Glutamatergic neuron (in vitro differentiated cells): Measurements from ENCODE around the gene CX3CL1. TPM values are rescaled to one million over a fixed set of nuclear protein-coding genes. Genes with fewer than 3 reads are reported as not detected.

Experiments used
- DNase-seq: peaks from one replicate; pipeline ENCODE4 v3.0.0; 2022
- H3K27ac Mint-ChIP-seq: one replicate; pipeline ENCODE4 v1.8.0; 2020; ENCODE audit warnings: mild to moderate bottlenecking, mixed read lengths, inconsistent platforms; ENCODE audit not compliant: unreplicated experiment
- H3K27me3 Mint-ChIP-seq: one replicate; pipeline ENCODE4 v1.8.0; 2020; ENCODE audit warnings: mild to moderate bottlenecking, moderate library complexity, mixed read lengths, inconsistent platforms; ENCODE audit not compliant: unreplicated experiment
- H3K36me3 Mint-ChIP-seq: one replicate; pipeline ENCODE4 v1.8.0; 2020; ENCODE audit warnings: mild to moderate bottlenecking, mixed read lengths, inconsistent platforms; ENCODE audit not compliant: unreplicated experiment
- H3K4me1 Mint-ChIP-seq: one replicate; pipeline ENCODE4 v1.8.0; 2020; ENCODE audit warnings: mild to moderate bottlenecking, low read depth, mixed read lengths, inconsistent platforms; ENCODE audit not compliant: unreplicated experiment
- H3K4me3 Mint-ChIP-seq: one replicate; pipeline ENCODE4 v1.8.0; 2020; ENCODE audit warnings: mild to moderate bottlenecking, mixed read lengths, inconsistent platforms; ENCODE audit not compliant: unreplicated experiment
- H3K9me3 Mint-ChIP-seq: one replicate; pipeline ENCODE4 v1.8.0; 2020; ENCODE audit warnings: mild to moderate bottlenecking, moderate library complexity, mixed read lengths, inconsistent platforms; ENCODE audit not compliant: unreplicated experiment
- total RNA-seq: library from RNA; stranded (reverse); fragmentation: NEBNext Ultra II Directional; extraction: Animal tissue kit (Norgen Biotek cat#: 25700); gene quantifications from one replicate; pipeline ENCODE4 v1.2.1, GENCODE V29; 2021; ENCODE audit not compliant: unreplicated experiment
- TF ChIP-seq, protein P1 (sequence below): fragments of 200-600 bp; sonication (generic); IDR thresholded peaks from one replicate; pipeline ENCODE4 v1.5.0; 2021; ENCODE audit not compliant: partially characterized antibody, unreplicated experiment

CX3CL1 gene
- total RNA-seq, 1 donor from 2014 or later, result not detected

DNA sequence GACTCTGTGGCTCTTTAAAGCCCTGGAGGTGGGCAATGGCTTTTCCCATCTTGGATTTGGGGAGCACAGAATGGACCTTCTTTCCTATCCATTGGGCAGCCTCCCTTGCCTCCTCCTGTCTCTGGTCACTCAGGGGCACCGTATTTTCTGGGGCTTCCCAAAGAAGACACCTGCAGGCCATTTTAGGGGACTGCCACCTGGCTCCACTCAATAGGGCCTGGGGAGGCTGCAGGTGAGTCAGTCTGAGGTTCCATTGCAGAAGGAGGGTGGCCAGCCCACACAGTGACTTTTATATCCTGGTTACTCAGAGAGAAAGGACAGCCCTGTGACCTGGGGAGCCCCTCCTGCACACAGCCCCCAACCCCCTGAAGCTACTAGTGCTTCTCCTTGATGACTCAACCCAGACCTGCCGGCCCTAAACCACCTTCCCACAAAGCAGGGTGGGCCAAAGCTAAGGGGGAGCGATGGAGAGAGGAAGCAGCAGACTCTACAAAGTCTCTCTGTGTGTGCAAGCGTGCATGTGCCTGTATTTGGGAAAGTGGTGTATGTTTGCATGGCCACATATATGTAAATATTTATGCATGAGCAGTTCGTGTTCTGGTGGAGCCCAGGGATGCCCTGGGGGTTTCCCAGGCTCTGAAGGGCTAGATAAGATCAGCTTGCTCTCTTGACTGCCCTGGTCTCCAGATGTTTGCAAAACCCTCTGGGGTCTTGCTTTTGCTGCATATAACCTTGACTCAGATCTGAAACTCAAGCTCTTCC lies 5.0 kb downstream of the CX3CL1 start:
- no peak for DNase-seq
- Mint-ChIP-seq H3K27me3 (peaks cover 5% of the 10 kb centered on the region), H3K27ac (no peak overlapping the region), H3K4me1 (peaks cover 5% of the 10 kb centered on the region), H3K36me3 (no peaks in the 10 kb centered on the region), H3K9me3 (no peaks in the 10 kb centered on the region), H3K4me3 (no peak overlapping the region)
- TF ChIP-seq, protein P1, sequence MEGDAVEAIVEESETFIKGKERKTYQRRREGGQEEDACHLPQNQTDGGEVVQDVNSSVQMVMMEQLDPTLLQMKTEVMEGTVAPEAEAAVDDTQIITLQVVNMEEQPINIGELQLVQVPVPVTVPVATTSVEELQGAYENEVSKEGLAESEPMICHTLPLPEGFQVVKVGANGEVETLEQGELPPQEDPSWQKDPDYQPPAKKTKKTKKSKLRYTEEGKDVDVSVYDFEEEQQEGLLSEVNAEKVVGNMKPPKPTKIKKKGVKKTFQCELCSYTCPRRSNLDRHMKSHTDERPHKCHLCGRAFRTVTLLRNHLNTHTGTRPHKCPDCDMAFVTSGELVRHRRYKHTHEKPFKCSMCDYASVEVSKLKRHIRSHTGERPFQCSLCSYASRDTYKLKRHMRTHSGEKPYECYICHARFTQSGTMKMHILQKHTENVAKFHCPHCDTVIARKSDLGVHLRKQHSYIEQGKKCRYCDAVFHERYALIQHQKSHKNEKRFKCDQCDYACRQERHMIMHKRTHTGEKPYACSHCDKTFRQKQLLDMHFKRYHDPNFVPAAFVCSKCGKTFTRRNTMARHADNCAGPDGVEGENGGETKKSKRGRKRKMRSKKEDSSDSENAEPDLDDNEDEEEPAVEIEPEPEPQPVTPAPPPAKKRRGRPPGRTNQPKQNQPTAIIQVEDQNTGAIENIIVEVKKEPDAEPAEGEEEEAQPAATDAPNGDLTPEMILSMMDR, result no peak

DNA sequence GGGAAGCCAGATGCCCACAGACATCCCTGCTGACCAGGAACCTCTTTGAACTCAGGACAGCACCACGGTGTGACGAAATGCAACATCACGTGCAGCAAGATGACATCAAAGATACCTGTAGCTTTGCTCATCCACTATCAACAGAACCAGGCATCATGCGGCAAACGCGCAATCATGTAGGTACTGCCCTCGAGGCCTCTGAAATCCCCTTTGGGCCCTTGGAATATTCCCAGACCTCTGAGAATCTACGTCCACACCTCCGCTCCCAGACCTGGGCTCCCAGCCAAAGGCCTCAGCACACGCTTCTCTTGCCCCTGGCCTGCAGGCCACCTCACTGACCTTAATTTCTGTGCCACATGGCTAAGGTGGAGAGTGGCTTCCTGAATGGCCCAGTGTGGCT lies 7.3 kb downstream of the CX3CL1 start:
- peaks cover 7% of the 10 kb centered on the region for H3K27me3 Mint-ChIP-seq
- no peaks in the 10 kb centered on the region for H3K36me3 Mint-ChIP-seq
- no peak overlapping the region for H3K4me3 Mint-ChIP-seq
- no peak for DNase-seq
- no peak overlapping the region for H3K27ac Mint-ChIP-seq
- H3K4me1 Mint-ChIP-seq, result no peaks in the 10 kb centered on the region
- TF ChIP-seq, protein P1, result no peak
- no peaks in the 10 kb centered on the region for H3K9me3 Mint-ChIP-seq

DNA sequence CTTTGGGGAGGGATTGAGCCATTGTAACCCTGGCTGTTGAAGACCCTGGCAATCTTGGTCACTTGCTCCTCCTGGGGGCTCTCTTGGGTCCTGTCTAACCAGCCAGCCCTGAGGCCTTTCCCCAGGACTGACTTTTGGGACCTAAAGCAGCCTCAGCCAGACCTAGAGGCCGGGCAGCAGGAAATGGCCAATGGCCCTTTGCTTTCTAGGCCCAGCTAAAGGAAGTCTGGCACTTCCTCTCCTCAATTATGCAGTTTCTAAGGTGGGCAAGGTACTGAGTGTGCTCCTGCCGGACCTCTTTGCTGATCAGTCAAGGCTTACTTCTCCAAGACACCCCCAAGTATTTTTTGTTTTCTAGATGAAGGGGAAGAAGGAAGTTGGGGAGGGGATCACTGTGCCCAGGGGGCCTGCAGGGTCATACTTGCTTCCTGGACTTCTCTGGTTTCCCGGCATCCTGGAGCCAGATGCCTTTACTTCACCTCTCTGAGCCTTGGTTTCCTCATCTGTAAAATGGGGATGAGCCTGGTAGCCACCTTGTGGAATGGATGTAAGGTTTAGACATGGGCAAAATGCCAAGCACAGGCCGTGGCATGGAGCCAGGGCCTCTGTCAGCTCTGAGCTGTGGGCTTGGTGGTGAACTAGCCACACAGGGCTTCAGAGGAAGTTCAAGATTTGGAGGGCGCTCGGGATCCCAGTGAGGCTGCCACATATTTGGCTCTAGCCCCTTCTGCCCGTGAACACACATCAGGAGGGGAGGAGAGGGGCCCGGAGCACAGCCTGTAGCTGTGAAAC lies 8.6 kb downstream of the CX3CL1 start:
- peaks cover 7% of the 10 kb centered on the region for H3K27me3 Mint-ChIP-seq
- H3K4me1 Mint-ChIP-seq, result no peaks in the 10 kb centered on the region
- no peak overlapping the region for H3K4me3 Mint-ChIP-seq
- TF ChIP-seq, protein P1, result no peak
- no peak overlapping the region for H3K27ac Mint-ChIP-seq
- H3K36me3 Mint-ChIP-seq, result no peaks in the 10 kb centered on the region
- DNase-seq, result no peak
- H3K9me3 Mint-ChIP-seq, result no peaks in the 10 kb centered on the region

DNA sequence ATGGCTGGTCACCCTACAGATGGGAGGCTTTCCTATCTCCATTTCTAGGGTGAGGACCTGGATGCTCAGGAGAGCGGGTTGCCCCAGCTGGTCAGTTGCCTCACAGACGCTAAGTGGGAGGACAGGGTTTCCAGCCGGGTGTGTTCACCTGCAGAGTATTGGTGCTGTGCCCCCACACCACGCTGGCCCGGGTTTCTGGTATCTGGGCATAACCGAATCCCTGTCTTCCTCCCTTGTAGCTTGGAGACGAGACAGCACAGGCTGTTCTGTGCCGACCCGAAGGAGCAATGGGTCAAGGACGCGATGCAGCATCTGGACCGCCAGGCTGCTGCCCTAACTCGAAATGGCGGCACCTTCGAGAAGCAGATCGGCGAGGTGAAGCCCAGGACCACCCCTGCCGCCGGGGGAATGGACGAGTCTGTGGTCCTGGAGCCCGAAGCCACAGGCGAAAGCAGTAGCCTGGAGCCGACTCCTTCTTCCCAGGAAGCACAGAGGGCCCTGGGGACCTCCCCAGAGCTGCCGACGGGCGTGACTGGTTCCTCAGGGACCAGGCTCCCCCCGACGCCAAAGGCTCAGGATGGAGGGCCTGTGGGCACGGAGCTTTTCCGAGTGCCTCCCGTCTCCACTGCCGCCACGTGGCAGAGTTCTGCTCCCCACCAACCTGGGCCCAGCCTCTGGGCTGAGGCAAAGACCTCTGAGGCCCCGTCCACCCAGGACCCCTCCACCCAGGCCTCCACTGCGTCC lies 9.7 kb downstream of the CX3CL1 start:
- Mint-ChIP-seq H3K4me3 (no peak overlapping the region), H3K36me3 (no peaks in the 10 kb centered on the region), H3K4me1 (no peaks in the 10 kb centered on the region), H3K9me3 (no peaks in the 10 kb centered on the region), H3K27me3 (peaks cover 5% of the 10 kb centered on the region), H3K27ac (no peak overlapping the region)
- TF ChIP-seq, protein P1, result no peak
- DNase-seq, result no peak
